Measurements from ENCODE around the gene BRS3. TPM values are rescaled to one million over a fixed set of nuclear protein-coding genes. Genes with fewer than 3 reads are reported as not detected.
"Not testable (repeated sequence)": the region's sequence is repeated elsewhere in the genome, so short reads cannot be mapped to it uniquely, and the experiment has no call there.

Gene BRS3
- polyA plus RNA-seq (2014; cell fraction: cytosol; rRNA removed): not detected in 2 replicates
- not detected in 2 replicates for polyA plus RNA-seq (2014; cell fraction: nucleus; rRNA removed)

- DNase-seq (ENCODE audit: low spot score): no peak
Observed at GRCh38 chrX:136487647-136488046, at the start of gene BRS3. BRS3 (plus strand) TSS chrX:136487947; CDS start chrX:136488115, 168 bp downstream.

GRCh38 chrX:136438192-136438591, 49.6 kb upstream of the BRS3 start:
- DNase-seq (ENCODE audit: low spot score): no peak

- not testable (repeated sequence) for DNase-seq (ENCODE audit: low spot score)
Observed at GRCh38 chrX:136445674-136446073, 42.1 kb upstream of the BRS3 start.

GRCh38 chrX:136446208-136446607, 41.5 kb upstream of the BRS3 start:
- DNase-seq (ENCODE audit: low spot score): no peak

GRCh38 chrX:136447308-136447707, 40.4 kb upstream of the BRS3 start:
- DNase-seq (ENCODE audit: low spot score): no peak

GRCh38 chrX:136447968-136448367, 39.8 kb upstream of the BRS3 start:
- no peak for DNase-seq (ENCODE audit: low spot score)

GRCh38 chrX:136450050-136450830, 37.5 kb upstream of the BRS3 start:
- DNase-seq (ENCODE audit: low spot score): no peak

- DNase-seq (ENCODE audit: low spot score): no peak
Observed at GRCh38 chrX:136452614-136453013, 35.1 kb upstream of the BRS3 start.

- no peak for DNase-seq (ENCODE audit: low spot score)
Observed at GRCh38 chrX:136453114-136453513, 34.6 kb upstream of the BRS3 start.

GRCh38 chrX:136453771-136454170, 34.0 kb upstream of the BRS3 start:
- no peak for DNase-seq (ENCODE audit: low spot score)

GRCh38 chrX:136456133-136456532, 31.6 kb upstream of the BRS3 start:
- DNase-seq (ENCODE audit: low spot score): no peak

- no peak for DNase-seq (ENCODE audit: low spot score)
Observed at GRCh38 chrX:136457303-136457917, 30.3 kb upstream of the BRS3 start.

- no peak for DNase-seq (ENCODE audit: low spot score)
Observed at GRCh38 chrX:136464589-136464988, 23.2 kb upstream of the BRS3 start.

GRCh38 chrX:136467303-136467702, 20.4 kb upstream of the BRS3 start:
- DNase-seq (ENCODE audit: low spot score): no peak

- no peak for DNase-seq (ENCODE audit: low spot score)
Observed at GRCh38 chrX:136468391-136469103, 19.2 kb upstream of the BRS3 start.

GRCh38 chrX:136473663-136474062, 14.1 kb upstream of the BRS3 start:
- no peak for DNase-seq (ENCODE audit: low spot score)

- no peak for DNase-seq (ENCODE audit: low spot score)
Observed at GRCh38 chrX:136475236-136475635, 12.5 kb upstream of the BRS3 start.

- DNase-seq (ENCODE audit: low spot score): no peak
Observed at GRCh38 chrX:136476501-136476900, 11.2 kb upstream of the BRS3 start.

GRCh38 chrX:136477026-136477425, 10.7 kb upstream of the BRS3 start:
- no peak for DNase-seq (ENCODE audit: low spot score)

- no peak for DNase-seq (ENCODE audit: low spot score)
Observed at GRCh38 chrX:136480383-136480782, 7.4 kb upstream of the BRS3 start.

- no peak for DNase-seq (ENCODE audit: low spot score)
Observed at GRCh38 chrX:136488706-136489105, 959 bp downstream of the BRS3 start.

- no peak for DNase-seq (ENCODE audit: low spot score)
Observed at GRCh38 chrX:136491832-136492231, 4.1 kb downstream of the BRS3 start.
